ENCODE data around the gene TAS2R46. TPM values are rescaled to one million over a fixed set of nuclear protein-coding genes. Genes with fewer than 3 reads are reported as not detected.
"Not testable (repeated sequence)": the region's sequence is repeated elsewhere in the genome, so short reads cannot be mapped to it uniquely, and the experiment has no call there.

The TAS2R46 gene
- total RNA-seq, 2 experiments from 2014 or later: 1.5 to 1.6 TPM

DNA sequence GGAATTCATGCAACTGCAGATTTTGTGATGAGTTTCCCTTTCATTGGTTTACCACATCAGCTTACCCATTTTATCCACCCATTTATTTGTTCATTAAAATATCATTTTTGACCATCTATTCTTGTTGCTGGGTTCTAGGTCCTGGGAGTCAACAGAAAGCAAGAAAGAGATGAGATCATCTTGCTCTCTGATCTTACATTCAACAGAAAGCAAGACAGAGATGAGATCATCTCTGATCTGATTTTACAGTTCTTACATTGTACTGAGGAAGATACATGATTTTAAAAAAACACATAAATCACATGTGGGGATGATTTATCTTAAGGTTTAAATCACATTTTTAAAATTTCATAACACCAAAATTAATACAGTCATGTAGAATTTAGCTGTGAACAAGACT is 2.3 kb downstream of the TAS2R46 start:
- Mint-ChIP-seq H3K4me3 (no peak overlapping the region), H3K9me3 (no peaks in the 10 kb centered on the region), H3K36me3 (ENCODE audit: low read depth) (peaks cover 37% of the 10 kb centered on the region), H3K27me3 (no peaks in the 10 kb centered on the region), H3K4me1 (ENCODE audit: low read depth) (peaks cover 31% of the 10 kb centered on the region), H3K27ac (no peak overlapping the region)
- ATAC-seq (ENCODE audit: poor library complexity) (no peak), DNase-seq (no peak)
- CTCF ChIA-PET: no interaction called here
- no peaks in the 10 kb centered on the region for H3K36me3 ChIP-seq (ENCODE audit: insufficient read depth, low read length)
- TF ChIP-seq, protein P1, sequence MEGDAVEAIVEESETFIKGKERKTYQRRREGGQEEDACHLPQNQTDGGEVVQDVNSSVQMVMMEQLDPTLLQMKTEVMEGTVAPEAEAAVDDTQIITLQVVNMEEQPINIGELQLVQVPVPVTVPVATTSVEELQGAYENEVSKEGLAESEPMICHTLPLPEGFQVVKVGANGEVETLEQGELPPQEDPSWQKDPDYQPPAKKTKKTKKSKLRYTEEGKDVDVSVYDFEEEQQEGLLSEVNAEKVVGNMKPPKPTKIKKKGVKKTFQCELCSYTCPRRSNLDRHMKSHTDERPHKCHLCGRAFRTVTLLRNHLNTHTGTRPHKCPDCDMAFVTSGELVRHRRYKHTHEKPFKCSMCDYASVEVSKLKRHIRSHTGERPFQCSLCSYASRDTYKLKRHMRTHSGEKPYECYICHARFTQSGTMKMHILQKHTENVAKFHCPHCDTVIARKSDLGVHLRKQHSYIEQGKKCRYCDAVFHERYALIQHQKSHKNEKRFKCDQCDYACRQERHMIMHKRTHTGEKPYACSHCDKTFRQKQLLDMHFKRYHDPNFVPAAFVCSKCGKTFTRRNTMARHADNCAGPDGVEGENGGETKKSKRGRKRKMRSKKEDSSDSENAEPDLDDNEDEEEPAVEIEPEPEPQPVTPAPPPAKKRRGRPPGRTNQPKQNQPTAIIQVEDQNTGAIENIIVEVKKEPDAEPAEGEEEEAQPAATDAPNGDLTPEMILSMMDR (IDR thresholded peaks at IDR 0.05): no peak
- H3K4me3 ChIP-seq (ENCODE audit: low read length): no peak overlapping the region
- no peaks in the 10 kb centered on the region for H3K4me1 ChIP-seq (ENCODE audit: insufficient read depth, low read length)
- intact Hi-C loops (cut with DNase I, micrococcal nuclease): no loop called here
- no peaks in the 10 kb centered on the region for H3K27me3 ChIP-seq (ENCODE audit: control insufficient read depth in 1 of 2, insufficient read depth in 2 of 2, low read length in 2 of 2)
- POLR2A ChIA-PET: no interaction called here
- no peak overlapping the region for H3K27ac ChIP-seq (ENCODE audit: low read depth in 1 of 2, low read length in 2 of 2)
- H3K9me3 ChIP-seq (ENCODE audit: control insufficient read depth in 1 of 2, insufficient read depth in 1 of 2, low read length in 2 of 2): peaks cover 0 to under 1% of the 10 kb centered on the region in 2 experiments

DNA sequence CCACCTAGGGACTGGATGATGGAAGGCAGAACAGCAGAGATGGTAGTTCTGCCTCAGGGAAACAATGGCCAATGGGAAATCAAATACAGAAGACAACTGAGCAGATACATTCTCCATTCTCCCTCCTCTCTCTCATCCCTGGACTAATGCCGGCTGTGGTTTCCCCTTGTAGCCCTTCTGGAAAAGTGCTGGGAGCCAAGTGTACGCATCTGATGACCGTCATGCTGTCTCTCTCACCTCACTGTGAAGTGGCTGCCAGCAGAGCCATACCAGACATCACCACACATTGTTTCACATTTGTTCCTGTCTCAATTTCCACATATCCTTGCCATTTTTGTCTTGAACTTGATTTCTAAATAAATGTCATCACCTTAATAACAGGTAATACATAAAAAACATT is 3.1 kb downstream of the TAS2R46 start:
- no peak for ATAC-seq (ENCODE audit: poor library complexity)
- Mint-ChIP-seq H3K9me3 (no peaks in the 10 kb centered on the region), H3K27ac (no peak overlapping the region), H3K27me3 (no peaks in the 10 kb centered on the region), H3K4me3 (no peak overlapping the region), H3K4me1 (ENCODE audit: low read depth) (peaks cover 27% of the 10 kb centered on the region), H3K36me3 (ENCODE audit: low read depth) (peaks cover 31% of the 10 kb centered on the region)
- no peak for DNase-seq
- intact Hi-C loops (cut with DNase I, micrococcal nuclease): no loop called here
- no peaks in the 10 kb centered on the region for H3K27me3 ChIP-seq (ENCODE audit: control insufficient read depth in 1 of 2, insufficient read depth in 2 of 2, low read length in 2 of 2)
- H3K4me1 ChIP-seq (ENCODE audit: insufficient read depth, low read length): no peaks in the 10 kb centered on the region
- ChIA-PET CTCF (no interaction called here), POLR2A (no interaction called here)
- no peak overlapping the region for H3K4me3 ChIP-seq (ENCODE audit: low read length)
- peaks cover 0 to 3% of the 10 kb centered on the region in 2 experiments for H3K9me3 ChIP-seq (ENCODE audit: control insufficient read depth in 1 of 2, insufficient read depth in 1 of 2, low read length in 2 of 2)
- no peaks in the 10 kb centered on the region for H3K36me3 ChIP-seq (ENCODE audit: insufficient read depth, low read length)
- TF ChIP-seq, protein P1 (IDR thresholded peaks at IDR 0.05): no peak
- H3K27ac ChIP-seq (ENCODE audit: low read depth in 1 of 2, low read length in 2 of 2): no peak overlapping the region

DNA sequence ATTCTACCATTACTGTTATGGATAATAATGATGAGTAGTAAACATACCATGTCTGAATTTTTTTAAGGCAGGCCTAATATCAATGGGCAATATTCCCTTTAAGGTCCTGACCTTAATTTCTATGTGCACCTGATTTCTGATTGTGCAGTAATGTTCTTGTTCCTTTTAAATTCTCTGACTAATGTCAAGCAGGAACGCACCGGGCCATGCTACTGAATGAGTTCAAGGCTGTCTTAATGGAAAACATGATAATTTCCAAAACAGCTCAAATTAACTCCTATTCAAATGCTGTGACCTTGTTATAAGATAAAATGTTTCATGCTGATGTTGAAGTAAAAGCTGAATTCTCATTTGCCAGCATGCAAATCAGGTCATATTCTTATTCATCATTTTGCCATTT is 6.8 kb downstream of the TAS2R46 start:
- Histone ChIP-seq H3K9me3 (ENCODE audit: control insufficient read depth in 1 of 2, insufficient read depth in 1 of 2, low read length in 2 of 2) (peaks cover 3 to 16% of the 10 kb centered on the region in 2 experiments), H3K36me3 (ENCODE audit: insufficient read depth, low read length) (peaks cover 6% of the 10 kb centered on the region), H3K4me1 (ENCODE audit: insufficient read depth, low read length) (no peaks in the 10 kb centered on the region), H3K27me3 (ENCODE audit: control insufficient read depth in 1 of 2, insufficient read depth in 2 of 2, low read length in 2 of 2) (no peaks in the 10 kb centered on the region), H3K4me3 (ENCODE audit: low read length) (no peak overlapping the region), H3K27ac (ENCODE audit: low read depth in 1 of 2, low read length in 2 of 2) (no peak overlapping the region)
- intact Hi-C loops (cut with DNase I, micrococcal nuclease): no loop called here
- POLR2A ChIA-PET: no interaction called here
- Mint-ChIP-seq H3K4me3 (no peak overlapping the region), H3K4me1 (ENCODE audit: low read depth) (peaks cover 7% of the 10 kb centered on the region), H3K36me3 (ENCODE audit: low read depth) (peaks cover 53% of the 10 kb centered on the region), H3K27me3 (no peaks in the 10 kb centered on the region), H3K27ac (no peak overlapping the region), H3K9me3 (peaks cover 3% of the 10 kb centered on the region)
- TF ChIP-seq, protein P1 (IDR thresholded peaks at IDR 0.05): no peak
- DNase-seq (no peak), ATAC-seq (ENCODE audit: poor library complexity) (no peak)
- CTCF ChIA-PET: interaction anchor here (0.6 kb wide), 1 partner anchor 11 kb away, joined by 3 read pairs; no protein-coding TSS in a partner anchor

DNA sequence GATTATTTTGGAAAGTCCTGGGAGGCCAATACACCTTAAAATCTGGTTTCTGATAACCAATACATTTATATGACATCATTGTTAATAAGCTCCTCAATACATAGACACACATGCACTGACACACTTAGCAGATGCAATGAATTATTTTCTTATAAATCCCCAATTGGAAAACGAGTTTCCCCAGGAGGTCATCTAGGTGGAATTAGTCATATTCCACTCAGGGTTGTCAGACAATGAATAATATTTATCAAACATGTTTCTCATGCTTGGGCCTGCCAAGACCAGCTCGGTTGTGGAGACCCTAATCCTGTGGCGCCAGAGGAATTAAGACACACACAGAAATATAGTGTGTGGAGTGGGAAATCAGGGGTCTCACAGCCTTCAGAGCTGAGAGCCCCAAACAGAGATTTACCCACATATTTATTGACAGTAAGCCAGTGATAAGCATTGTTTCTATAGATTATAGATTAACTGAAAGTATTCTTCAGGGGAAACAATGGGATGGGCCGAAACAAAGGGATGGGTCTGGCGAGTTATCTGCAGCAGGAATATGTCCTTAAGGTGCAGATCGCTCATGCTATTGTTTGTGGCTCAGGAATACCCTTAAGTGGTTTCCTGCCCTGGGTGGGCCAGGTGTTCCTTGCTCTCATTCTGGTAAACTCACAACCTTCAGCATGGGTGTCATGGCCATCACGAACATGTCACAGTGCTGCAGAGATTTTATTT is 12.1 kb downstream of the TAS2R46 start:
- DNase-seq; H3K4me3 ChIP-seq (ENCODE audit: low read length); H3K27ac ChIP-seq (ENCODE audit: low read depth in 1 of 2, low read length in 2 of 2); H3K27me3 ChIP-seq (ENCODE audit: control insufficient read depth in 1 of 2, insufficient read depth in 2 of 2, low read length in 2 of 2); H3K4me3 Mint-ChIP-seq; intact Hi-C loops (cut with DNase I, micrococcal nuclease); CTCF ChIA-PET; ATAC-seq (ENCODE audit: poor library complexity); H3K27me3 Mint-ChIP-seq; H3K27ac Mint-ChIP-seq; H3K9me3 Mint-ChIP-seq; H3K4me1 ChIP-seq (ENCODE audit: insufficient read depth, low read length): not testable (repeated sequence)
- Histone ChIP-seq H3K9me3 (ENCODE audit: control insufficient read depth in 1 of 2, insufficient read depth in 1 of 2, low read length in 2 of 2) (peaks cover 3 to 22% of the 10 kb centered on the region in 2 experiments), H3K36me3 (ENCODE audit: insufficient read depth, low read length) (peaks cover 13% of the 10 kb centered on the region)
- Mint-ChIP-seq H3K4me1 (ENCODE audit: low read depth) (peaks cover 14% of the 10 kb centered on the region), H3K36me3 (ENCODE audit: low read depth) (peaks cover 77% of the 10 kb centered on the region)
- POLR2A ChIA-PET: interaction anchor here (0.7 kb wide), 1 partner anchor 621 kb away, joined by 4 read pairs; no protein-coding TSS in a partner anchor

DNA sequence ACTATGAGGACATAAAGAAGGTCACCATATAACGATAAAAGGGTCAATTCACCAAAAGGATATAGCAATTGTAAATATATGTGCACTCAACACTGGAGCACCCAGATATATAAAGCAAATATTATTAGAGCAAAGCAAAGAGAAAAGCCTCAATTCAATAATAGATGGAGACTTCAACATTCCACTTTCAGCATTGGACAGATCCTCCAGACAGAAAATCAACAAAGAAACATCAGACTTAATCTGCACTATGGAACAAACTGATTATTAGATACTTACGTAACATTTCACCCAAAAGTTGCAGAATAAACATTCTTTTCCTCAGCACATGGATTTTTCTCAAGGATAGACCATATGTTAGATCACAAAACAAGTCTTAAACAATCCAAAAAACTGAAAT is 20.7 kb downstream of the TAS2R46 start:
- H3K9me3 Mint-ChIP-seq; POLR2A ChIA-PET; H3K27me3 Mint-ChIP-seq; ATAC-seq (ENCODE audit: poor library complexity); H3K27me3 ChIP-seq (ENCODE audit: control insufficient read depth in 1 of 2, insufficient read depth in 2 of 2, low read length in 2 of 2); H3K9me3 ChIP-seq (ENCODE audit: control insufficient read depth in 1 of 2, insufficient read depth in 1 of 2, low read length in 2 of 2); H3K27ac ChIP-seq (ENCODE audit: low read depth in 1 of 2, low read length in 2 of 2); CTCF ChIA-PET; DNase-seq; H3K27ac Mint-ChIP-seq; H3K4me1 ChIP-seq (ENCODE audit: insufficient read depth, low read length); intact Hi-C loops (cut with DNase I, micrococcal nuclease); H3K4me3 ChIP-seq (ENCODE audit: low read length); H3K36me3 ChIP-seq (ENCODE audit: insufficient read depth, low read length); H3K4me3 Mint-ChIP-seq: not testable (repeated sequence)
- peaks cover 36% of the 10 kb centered on the region for H3K4me1 Mint-ChIP-seq (ENCODE audit: low read depth)
- H3K36me3 Mint-ChIP-seq (ENCODE audit: low read depth): peaks cover 82% of the 10 kb centered on the region

Data from CD4-positive, alpha-beta T cell (primary cell).